H9 (cell line): ENCODE data around the gene ATF5. TPM values are rescaled to one million over a fixed set of nuclear protein-coding genes. Genes with fewer than 3 reads are reported as not detected.

Experiments
- DNase-seq: peaks from one replicate; pipeline ENCODE4 v3.0.0-alpha.2; 2017
- H2AFZ ChIP-seq: one replicate; pipeline ENCODE4 v1.6.1; 2013; ENCODE audit warnings: mild to moderate bottlenecking, low read length, control low read depth, moderate library complexity
- H2AK5ac ChIP-seq: 2 replicates; pipeline ENCODE4 v1.6.1; 2013; ENCODE audit warnings: low read length, control low read depth, mixed read lengths; ENCODE audit not compliant: insufficient read length
- H2BK120ac ChIP-seq: one replicate; pipeline ENCODE4 v1.6.1; 2013; ENCODE audit warnings: low read depth, mild to moderate bottlenecking, low read length, control low read depth, inconsistent platforms; ENCODE audit not compliant: poor library complexity, severe bottlenecking
- H2BK12ac ChIP-seq: 2 replicates; pipeline ENCODE4 v1.6.1; 2013; ENCODE audit warnings: low read length, control low read depth, mixed read lengths, low read depth; ENCODE audit not compliant: insufficient read length
- H2BK15ac ChIP-seq: 2 replicates; pipeline ENCODE4 v1.6.1; 2013; ENCODE audit warnings: low read depth, low read length, control low read depth
- H2BK20ac ChIP-seq: one replicate; pipeline ENCODE4 v1.6.1; 2013; ENCODE audit warnings: low read depth, mild to moderate bottlenecking, low read length, control low read depth, inconsistent platforms; ENCODE audit not compliant: poor library complexity, severe bottlenecking
- H2BK5ac ChIP-seq: 2 replicates; pipeline ENCODE4 v1.6.1; 2013; ENCODE audit warnings: low read length, control low read depth, mixed read lengths; ENCODE audit not compliant: insufficient read length
- H3K14ac ChIP-seq: 2 replicates; pipeline ENCODE4 v1.6.1; 2013; ENCODE audit warnings: low read length, control low read depth; ENCODE audit not compliant: insufficient read depth
- H3K18ac ChIP-seq: 2 replicates; pipeline ENCODE4 v1.6.1; 2013; ENCODE audit warnings: low read depth, mild to moderate bottlenecking, mixed read lengths, low read length, control low read depth; ENCODE audit not compliant: insufficient read length
- H3K23ac ChIP-seq: 2 replicates; pipeline ENCODE4 v1.6.1; 2013; ENCODE audit warnings: low read length, control low read depth, mixed read lengths, low read depth; ENCODE audit not compliant: insufficient read length
- H3K23me2 ChIP-seq: 2 replicates; pipeline ENCODE4 v1.6.1; 2013; ENCODE audit warnings: low read depth, mild to moderate bottlenecking, mixed read lengths, low read length, control low read depth; ENCODE audit not compliant: insufficient read length, poor library complexity, severe bottlenecking
- H3K27ac ChIP-seq: 2 replicates; pipeline ENCODE4 v1.5.1; 2013; ENCODE audit warnings: low read length, control low read depth, mixed read lengths, low read depth; ENCODE audit not compliant: insufficient read length
- H3K27me3 ChIP-seq: 2 replicates; pipeline ENCODE4 v1.6.1; 2013; ENCODE audit warnings: low read length, control low read depth, inconsistent platforms; ENCODE audit not compliant: insufficient read depth
- H3K4ac ChIP-seq: 2 replicates; pipeline ENCODE4 v1.6.1; 2013; ENCODE audit warnings: low read depth, mild to moderate bottlenecking, control low read depth, inconsistent platforms, low read length, moderate library complexity
- H3K4me1 ChIP-seq: 2 replicates; pipeline ENCODE4 v1.6.1; 2013; ENCODE audit warnings: low read length, control low read depth, inconsistent platforms; ENCODE audit not compliant: insufficient read depth
- H3K4me2 ChIP-seq: 2 replicates; pipeline ENCODE4 v1.6.1; 2013; ENCODE audit warnings: low read length, control low read depth, mixed read lengths; ENCODE audit not compliant: insufficient read length, insufficient read depth
- H3K56ac ChIP-seq: 2 replicates; pipeline ENCODE4 v1.6.1; 2013; ENCODE audit warnings: low read depth, mild to moderate bottlenecking, mixed read lengths, low read length, control low read depth; ENCODE audit not compliant: insufficient read length
- H3K79me1 ChIP-seq: 2 replicates; pipeline ENCODE4 v1.6.1; 2013; ENCODE audit warnings: low read depth, mild to moderate bottlenecking, moderate library complexity, low read length, control low read depth, inconsistent platforms; ENCODE audit not compliant: insufficient read depth, poor library complexity, severe bottlenecking
- H3K79me2 ChIP-seq: 2 replicates; pipeline ENCODE4 v1.6.1; 2013; ENCODE audit warnings: low read length, control low read depth, inconsistent platforms; ENCODE audit not compliant: insufficient read depth
- H3K9ac ChIP-seq: 2 replicates; pipeline ENCODE4 v1.6.1; 2013; ENCODE audit warnings: low read length, control low read depth, mixed read lengths; ENCODE audit not compliant: insufficient read length; ENCODE audit errors: extremely low read depth
- H3K9me3 ChIP-seq: one replicate; pipeline ENCODE4 v1.6.1; 2013; ENCODE audit warnings: low read depth, low read length, inconsistent platforms; ENCODE audit not compliant: control insufficient read depth
- H3T11ph ChIP-seq: one replicate; pipeline ENCODE4 v1.6.1; 2013; ENCODE audit warnings: mild to moderate bottlenecking, low read length, control low read depth, inconsistent platforms
- H4K20me1 ChIP-seq: one replicate; pipeline ENCODE4 v1.6.1; 2013; ENCODE audit not compliant: control insufficient read depth, insufficient read length, insufficient read depth
- H4K5ac ChIP-seq: 2 replicates; pipeline ENCODE4 v1.6.1; 2013; ENCODE audit warnings: low read depth, mild to moderate bottlenecking, mixed read lengths, low read length, control low read depth; ENCODE audit not compliant: insufficient read length
- H4K8ac ChIP-seq: replicated peaks from 2 replicates; pipeline ENCODE4 v1.6.1; 2013; ENCODE audit warnings: low read length, control low read depth, mixed read lengths, low read depth; ENCODE audit not compliant: insufficient read length
- H4K91ac ChIP-seq: 2 replicates; pipeline ENCODE4 v1.6.1; 2013; ENCODE audit warnings: low read depth, mild to moderate bottlenecking, moderate library complexity, mixed read lengths, low read length, control low read depth; ENCODE audit not compliant: insufficient read length
- H3K27ac Mint-ChIP-seq, 3 experiments: 2 replicates in 2 of 3; 3 replicates in 1 of 3; pipeline ENCODE4 v1.8.0; 2020 to 2021; ENCODE audit warnings: mixed read lengths in 3 of 3, mild to moderate bottlenecking in 1 of 3, moderate library complexity in 1 of 3
- H3K27me3 Mint-ChIP-seq: 2 replicates; pipeline ENCODE4 v1.8.0; 2021; ENCODE audit warnings: low read depth, mild to moderate bottlenecking, moderate library complexity, mixed read lengths
- H3K36me3 Mint-ChIP-seq, 3 experiments: 2 replicates in 2 of 3; 3 replicates in 1 of 3; pipeline ENCODE4 v1.8.0; 2020 to 2021; ENCODE audit warnings: low read depth in 3 of 3, mixed read lengths in 3 of 3; ENCODE audit not compliant: insufficient read depth in 1 of 3
- H3K4me1 Mint-ChIP-seq, 2 experiments: 2 replicates each; pipeline ENCODE4 v1.8.0; 2020; ENCODE audit warnings: mixed read lengths in 2 of 2
- H3K4me3 Mint-ChIP-seq, 2 experiments: 2 replicates in 1 of 2; 3 replicates in 1 of 2; pipeline ENCODE4 v1.8.0; 2020 to 2021; ENCODE audit warnings: mild to moderate bottlenecking in 2 of 2, mixed read lengths in 2 of 2, moderate library complexity in 1 of 2
- H3K9me3 Mint-ChIP-seq, 2 experiments: 2 replicates in 1 of 2; 3 replicates in 1 of 2; pipeline ENCODE4 v1.8.0; 2020; ENCODE audit warnings: mild to moderate bottlenecking in 2 of 2, mixed read lengths in 2 of 2, moderate library complexity in 1 of 2
- WGBS: extraction: QIAGEN DNeasy Blood & Tissue Kit; methylation state at CpG from one replicate; pipeline ENCODE4 v1.1.7; 2013; ENCODE audit warnings: missing lambda C conversion rate, low lambda C conversion rate, mixed read lengths; ENCODE audit not compliant: insufficient read length; ENCODE audit errors: extremely low coverage; 5-methylcytosine and 5-hydroxymethylcytosine counted together
- total RNA-seq: library from RNA; stranded (reverse); gene quantifications from 2 replicates; pipeline ENCODE4 v1.2.1, GENCODE V29; 2021
- TF ChIP-seq, protein P1 (sequence below): fragments of 200-600 bp; sonication (generic); conservative IDR thresholded peaks from 3 replicates; pipeline ENCODE4 v1.8.0; 2021; ENCODE audit warnings: antibody characterized with exemption, mild to moderate bottlenecking

Gene ATF5
- total RNA-seq, 1 experiment from 2014 or later = 18.5 TPM

DNA sequence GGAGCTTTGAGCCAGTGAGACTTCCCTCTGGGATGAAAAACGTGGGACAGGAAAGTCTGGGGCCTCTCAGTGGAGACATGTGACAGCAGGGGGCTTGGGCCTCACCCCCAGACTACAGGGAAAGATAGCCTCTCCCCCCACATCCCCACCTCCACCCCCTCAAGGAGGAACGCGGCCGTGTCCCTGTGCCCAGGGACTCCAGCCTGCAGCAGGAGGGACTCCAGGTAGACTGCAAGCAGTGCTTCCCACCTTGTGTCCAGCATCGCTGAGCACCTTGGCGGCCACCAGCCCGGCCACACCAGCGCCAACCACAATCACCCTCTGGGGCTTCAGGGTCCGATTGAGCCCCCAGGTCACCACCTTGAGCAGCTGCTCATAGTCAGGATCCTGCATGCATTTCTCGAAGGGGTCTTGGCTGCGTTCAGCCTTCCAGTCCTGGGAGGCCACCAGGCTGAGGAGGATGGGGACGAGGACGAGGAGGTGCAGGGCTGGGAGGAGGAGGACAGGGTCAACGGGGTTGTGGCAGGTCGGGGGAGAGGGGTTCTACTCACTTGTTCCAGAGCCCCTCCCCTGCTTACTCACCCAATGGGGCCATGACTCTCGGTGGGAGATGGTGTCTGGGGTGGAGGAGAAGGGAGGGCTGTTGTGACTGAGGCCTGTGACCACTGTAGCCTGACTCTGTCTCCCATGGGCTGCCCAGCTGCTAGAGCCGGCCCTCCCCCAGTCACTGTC lies 33.3 kb upstream of the ATF5 start:
- H2BK20ac ChIP-seq = no peak overlapping the region
- no peak overlapping the region for H2BK5ac ChIP-seq
- H3K79me1 ChIP-seq = no peaks in the 10 kb centered on the region
- H3K4me3 Mint-ChIP-seq = no peak overlapping the region
- TF ChIP-seq, protein P1, sequence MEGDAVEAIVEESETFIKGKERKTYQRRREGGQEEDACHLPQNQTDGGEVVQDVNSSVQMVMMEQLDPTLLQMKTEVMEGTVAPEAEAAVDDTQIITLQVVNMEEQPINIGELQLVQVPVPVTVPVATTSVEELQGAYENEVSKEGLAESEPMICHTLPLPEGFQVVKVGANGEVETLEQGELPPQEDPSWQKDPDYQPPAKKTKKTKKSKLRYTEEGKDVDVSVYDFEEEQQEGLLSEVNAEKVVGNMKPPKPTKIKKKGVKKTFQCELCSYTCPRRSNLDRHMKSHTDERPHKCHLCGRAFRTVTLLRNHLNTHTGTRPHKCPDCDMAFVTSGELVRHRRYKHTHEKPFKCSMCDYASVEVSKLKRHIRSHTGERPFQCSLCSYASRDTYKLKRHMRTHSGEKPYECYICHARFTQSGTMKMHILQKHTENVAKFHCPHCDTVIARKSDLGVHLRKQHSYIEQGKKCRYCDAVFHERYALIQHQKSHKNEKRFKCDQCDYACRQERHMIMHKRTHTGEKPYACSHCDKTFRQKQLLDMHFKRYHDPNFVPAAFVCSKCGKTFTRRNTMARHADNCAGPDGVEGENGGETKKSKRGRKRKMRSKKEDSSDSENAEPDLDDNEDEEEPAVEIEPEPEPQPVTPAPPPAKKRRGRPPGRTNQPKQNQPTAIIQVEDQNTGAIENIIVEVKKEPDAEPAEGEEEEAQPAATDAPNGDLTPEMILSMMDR = no peak
- no peak overlapping the region for H3K4me2 ChIP-seq
- WGBS = no CpG with 5 or more reads among the region's 17 CpGs
- no peak overlapping the region for H4K91ac ChIP-seq
- no peak overlapping the region for H4K5ac ChIP-seq
- no peak overlapping the region for H2BK15ac ChIP-seq
- no peak overlapping the region for H3K56ac ChIP-seq
- no peaks in the 10 kb centered on the region for H3K23me2 ChIP-seq
- no peak overlapping the region for H2AFZ ChIP-seq
- no peaks in the 10 kb centered on the region for H3K9me3 ChIP-seq
- H2BK120ac ChIP-seq = no peak overlapping the region
- H3K27ac ChIP-seq = no peak overlapping the region
- H3K9me3 Mint-ChIP-seq = no peaks in the 10 kb centered on the region
- no peak overlapping the region for H3K18ac ChIP-seq
- H3T11ph ChIP-seq = no peak overlapping the region
- no peak overlapping the region for H4K8ac ChIP-seq
- H3K36me3 Mint-ChIP-seq = no peaks in the 10 kb centered on the region; a peak in 1 of 7 replicates
- H3K4ac ChIP-seq = no peak overlapping the region
- peaks cover 53% of the 10 kb centered on the region for H3K27me3 Mint-ChIP-seq
- no peaks in the 10 kb centered on the region for H3K4me1 ChIP-seq
- no peak for DNase-seq
- no peak overlapping the region for H3K9ac ChIP-seq
- H3K27me3 ChIP-seq = no peaks in the 10 kb centered on the region
- no peaks in the 10 kb centered on the region for H3K79me2 ChIP-seq
- no peak overlapping the region for H2AK5ac ChIP-seq
- no peak overlapping the region for H3K23ac ChIP-seq
- H3K4me1 Mint-ChIP-seq = peaks cover 11 to 31% of the 10 kb centered on the region in 2 experiments
- H3K14ac ChIP-seq = no peak overlapping the region; the same call in 1 of the 2 replicates
- peaks cover 5% of the 10 kb centered on the region for H4K20me1 ChIP-seq
- no peak overlapping the region for H2BK12ac ChIP-seq
- H3K27ac Mint-ChIP-seq = no peak overlapping the region
